Fibroblast of skin of left quadriceps (primary cell): ENCODE measurements around the gene ZDHHC17.
A peak's percentile ranks its signal among the peaks of the same experiment; 100 is the strongest.
"Not testable (repeated sequence)": the region's sequence is repeated elsewhere in the genome, so short reads cannot be mapped to it uniquely, and the experiment has no call there.

Experiments used
- DNase-seq, 2 experiments: peaks; one replicate each; pipeline ENCODE4 v3.0.0-alpha.2; 2013; ENCODE audit warnings: low read depth in 2 of 2

Gene ZDHHC17

DNA sequence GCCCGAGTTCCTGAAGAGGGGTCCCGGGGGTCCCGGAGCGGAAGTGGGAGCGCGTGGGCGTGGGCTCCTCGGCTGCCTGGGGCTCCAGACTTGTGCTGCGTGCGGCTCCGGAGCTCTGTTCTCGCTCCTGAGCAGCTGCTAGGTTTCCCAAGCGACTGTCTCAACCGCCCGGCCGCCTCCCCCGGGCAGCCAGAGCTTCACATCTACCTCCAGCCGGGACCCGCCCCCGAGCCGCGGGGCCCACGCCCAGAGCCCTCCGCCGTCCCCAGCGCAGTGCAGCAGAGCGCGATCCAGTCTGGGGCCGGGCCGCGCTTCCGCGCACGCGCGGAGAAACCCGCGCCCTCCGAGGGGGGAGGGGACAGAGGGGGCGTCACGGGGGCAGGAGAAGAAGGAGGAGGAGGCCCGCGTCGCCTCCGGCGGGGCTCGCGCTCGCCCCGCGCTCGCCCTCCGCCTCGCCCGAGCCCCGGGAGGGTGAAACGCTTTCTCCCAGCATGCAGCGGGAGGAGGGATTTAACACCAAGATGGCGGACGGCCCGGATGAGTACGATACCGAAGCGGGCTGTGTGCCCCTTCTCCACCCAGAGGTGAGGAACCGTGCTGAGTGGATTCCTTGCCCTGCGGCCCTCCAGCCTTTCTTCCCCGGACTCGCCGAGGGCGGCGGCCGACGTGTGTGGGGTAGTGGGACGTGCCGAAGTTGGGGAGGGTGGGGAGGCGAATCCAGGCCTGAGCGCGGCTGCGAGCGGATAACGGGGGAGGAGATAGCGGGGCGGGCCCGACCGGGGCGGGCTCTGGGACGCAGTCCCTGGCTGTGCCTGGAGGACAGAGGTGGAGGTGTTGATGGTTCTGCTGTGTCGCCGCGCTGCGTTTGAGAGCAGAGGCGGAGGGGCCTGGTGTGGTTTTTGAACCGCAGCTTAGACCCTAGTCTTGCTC, at the start of gene ZDHHC17:
TSS of gene ZDHHC17 (plus strand) at position 370 of the 930 bp plus-strand sequence. CDS start at position 492, 122 bp downstream.
- peak; percentile 90 to 91 for DNase-seq

GRCh38 chr12:76714415-76714814, 49.5 kb upstream of the ZDHHC17 start:
- no peak for DNase-seq

DNA sequence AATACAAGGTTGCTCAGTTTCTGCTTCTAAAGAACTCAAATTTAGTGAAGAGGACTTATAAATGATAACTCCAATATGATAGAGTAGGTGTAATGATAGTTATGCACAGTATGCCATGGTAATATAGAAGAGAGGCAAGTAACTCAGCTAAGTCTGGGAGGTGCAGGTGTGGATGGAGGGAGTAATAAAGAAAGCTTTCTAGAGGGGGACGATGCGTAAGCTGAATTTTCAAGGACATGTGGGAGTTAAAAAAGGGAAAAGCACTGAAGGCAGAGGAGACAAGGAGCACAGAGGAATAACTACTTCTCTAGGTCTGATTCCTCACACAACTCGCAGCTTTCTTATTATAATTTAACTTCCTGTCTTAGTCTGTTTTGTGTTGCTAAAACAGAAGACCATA, 49.1 kb upstream of the ZDHHC17 start:
- no peak for DNase-seq

- no peak for DNase-seq
Measured at GRCh38 chr12:76715332-76715731, 48.6 kb upstream of the ZDHHC17 start.

DNA sequence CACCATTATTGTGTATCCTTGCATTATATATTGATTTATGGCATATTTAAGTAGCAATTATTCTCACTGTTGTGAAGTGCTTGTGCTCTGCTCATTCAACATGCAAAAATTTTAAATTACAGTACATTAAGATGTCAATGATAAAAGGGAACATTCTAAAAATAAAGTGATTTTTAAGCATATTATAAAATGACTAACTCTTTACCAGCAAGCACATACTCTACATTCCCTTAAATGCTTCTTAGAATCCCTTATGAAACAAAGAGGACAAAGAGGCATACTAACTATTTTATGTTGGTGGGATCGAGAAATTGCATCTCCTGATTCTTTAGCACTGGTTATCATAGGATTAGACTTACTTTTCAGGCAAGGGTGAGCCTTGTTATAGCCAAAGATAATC, 46.6 kb upstream of the ZDHHC17 start:
- DNase-seq = no peak

GRCh38 chr12:76719171-76720041, 44.5 kb upstream of the ZDHHC17 start:
- no peak for DNase-seq

GRCh38 chr12:76720068-76720467, 43.8 kb upstream of the ZDHHC17 start:
- DNase-seq = peak in 1 of 2 experiments; percentile 30

- DNase-seq = no peak
Measured at GRCh38 chr12:76726626-76727025, 37.3 kb upstream of the ZDHHC17 start.

DNA sequence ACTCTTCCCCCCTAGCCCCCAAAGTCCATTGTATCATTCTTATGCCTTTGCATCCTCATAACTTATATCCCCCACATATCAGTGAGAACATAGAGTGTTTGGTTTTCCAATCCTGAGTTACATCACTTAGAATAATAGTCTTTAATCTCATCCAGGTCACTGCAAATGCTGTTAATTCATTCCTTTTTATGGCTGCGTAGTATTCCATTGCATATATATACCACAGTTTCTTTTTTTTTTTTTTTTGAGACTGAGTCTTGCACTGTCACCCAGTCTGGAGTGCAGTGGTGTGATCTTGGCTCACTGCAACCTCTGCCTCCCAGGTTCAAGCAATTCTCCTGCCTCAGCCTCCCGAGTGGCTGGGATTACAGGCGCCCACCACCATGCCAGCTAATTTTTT, 31.7 kb upstream of the ZDHHC17 start:
- not testable (repeated sequence) for DNase-seq

GRCh38 chr12:76737689-76738088, 26.2 kb upstream of the ZDHHC17 start:
- DNase-seq = not testable (repeated sequence)

- no peak for DNase-seq
Measured at GRCh38 chr12:76738824-76739579, 24.9 kb upstream of the ZDHHC17 start.

DNA sequence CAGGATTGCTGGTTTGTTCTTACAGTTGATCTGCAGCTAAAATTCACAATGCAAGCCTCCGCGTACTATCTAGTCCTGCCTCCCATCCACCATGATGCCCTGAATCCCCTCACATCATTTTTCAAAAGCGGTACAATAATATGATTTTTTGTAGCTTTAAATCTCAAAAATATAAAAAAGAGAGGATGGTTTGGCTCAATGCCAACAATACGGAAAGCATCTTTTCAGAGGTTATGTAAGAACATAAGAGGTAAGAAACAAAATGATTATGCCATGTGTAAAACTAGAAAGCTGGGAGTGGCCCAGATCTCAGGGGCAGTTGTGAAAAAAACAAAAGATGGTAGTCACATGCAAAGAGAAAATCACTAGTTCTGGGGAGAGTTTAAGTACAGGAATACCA, 24.0 kb upstream of the ZDHHC17 start:
- no peak for DNase-seq

- no peak for DNase-seq
Measured at GRCh38 chr12:76740501-76740900, 23.4 kb upstream of the ZDHHC17 start.

- no peak for DNase-seq
Measured at GRCh38 chr12:76745343-76745742, 18.6 kb upstream of the ZDHHC17 start.

DNA sequence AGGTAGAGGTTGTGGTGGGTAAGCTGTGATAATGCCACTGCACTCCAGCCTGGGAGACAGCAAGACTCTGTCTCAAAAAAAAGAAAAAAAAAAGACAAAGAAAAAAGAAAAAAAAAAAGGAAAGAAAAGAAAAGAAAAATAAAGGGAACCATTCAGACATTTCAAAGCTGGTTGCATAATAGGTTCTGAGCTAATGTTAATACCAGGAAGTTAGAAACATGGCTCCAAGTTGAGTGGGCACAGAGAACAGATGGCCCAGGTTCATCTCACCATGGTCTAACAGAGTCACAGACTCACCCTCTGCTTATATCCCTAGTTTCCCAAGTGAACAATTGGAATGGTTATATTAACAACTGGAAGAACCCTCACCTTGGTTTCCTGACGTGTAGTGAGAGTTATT, 17.4 kb upstream of the ZDHHC17 start:
- DNase-seq = no peak

GRCh38 chr12:76747245-76747644, 16.7 kb upstream of the ZDHHC17 start:
- no peak for DNase-seq

DNA sequence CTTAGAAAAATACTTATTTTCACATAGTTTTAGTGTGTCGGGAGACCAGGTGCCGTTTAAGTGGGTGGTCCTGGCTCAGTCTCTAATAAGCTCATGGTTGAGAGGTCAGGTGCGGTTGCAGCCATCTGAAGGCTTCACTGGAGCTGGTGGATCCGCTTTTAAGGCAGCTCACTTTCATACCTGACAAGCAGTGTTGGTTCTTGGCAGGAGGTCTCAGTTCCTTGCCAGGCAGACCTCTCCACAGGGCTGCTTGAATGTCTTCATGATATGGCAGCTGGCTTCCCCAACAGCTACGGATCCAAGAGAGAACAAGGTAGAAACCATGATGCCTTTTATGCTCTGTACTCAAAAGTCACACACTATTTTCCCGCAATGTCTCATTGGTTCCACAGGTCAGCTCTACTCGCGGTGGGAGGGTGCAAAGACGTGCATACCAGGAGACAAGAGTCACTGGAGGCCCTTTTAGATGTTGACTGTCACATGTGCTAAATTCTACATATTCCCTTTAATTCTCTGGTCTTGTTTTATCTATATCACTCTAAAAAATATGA, 8.0 kb upstream of the ZDHHC17 start:
- no peak for DNase-seq

- DNase-seq = no peak
Measured at GRCh38 chr12:76757694-76758093, 6.2 kb upstream of the ZDHHC17 start.

GRCh38 chr12:76762601-76762980, 1.3 kb upstream of the ZDHHC17 start:
- DNase-seq = no peak

- DNase-seq = no peak
Measured at GRCh38 chr12:76764856-76765255, 941 bp downstream of the ZDHHC17 start.

- no peak for DNase-seq
Measured at GRCh38 chr12:76765598-76765997, 1.7 kb downstream of the ZDHHC17 start.

GRCh38 chr12:76766161-76766560, 2.2 kb downstream of the ZDHHC17 start:
- no peak for DNase-seq
